ENCODE measurements around the gene MATR3.
"Not testable (repeated sequence)": the region's sequence is repeated elsewhere in the genome, so short reads cannot be mapped to it uniquely, and the experiment has no call there.

DNA sequence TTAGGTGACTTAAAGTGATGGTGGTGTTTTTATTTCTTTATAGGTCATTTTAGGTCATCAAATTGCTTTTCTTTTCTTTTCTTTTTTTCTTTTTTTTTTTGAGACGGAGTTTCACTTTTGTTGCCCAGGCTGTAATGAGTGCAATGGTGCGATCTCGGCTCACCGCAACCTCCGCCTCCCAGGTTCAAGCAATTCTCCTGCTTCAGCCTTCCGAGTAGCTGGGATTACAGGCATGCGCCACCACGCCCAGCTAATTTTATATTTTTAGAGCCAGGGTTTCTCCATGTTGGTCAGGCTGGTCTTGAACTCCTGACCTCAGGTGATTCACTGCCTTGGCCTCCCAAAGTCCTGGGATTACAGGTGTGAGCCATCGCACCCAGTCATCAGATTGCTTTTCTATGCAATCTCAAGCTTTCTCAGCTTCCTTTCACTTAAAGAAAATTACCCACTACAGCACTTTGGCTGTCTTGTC is 17.2 kb downstream of the MATR3 start:
- TF ChIP-seq CTCF (IDR thresholded peaks at IDR 0.05); EP300 (IDR thresholded peaks at IDR 0.05); POLR2AphosphoS5 (IDR thresholded peaks at IDR 0.05); POLR2A (IDR thresholded peaks at IDR 0.05; ENCODE audit: low read depth): not testable (repeated sequence)

Measured in esophagus muscularis mucosa (tissue), 4 donors.